ENCODE measurements around the gene NUP214.

DNA sequence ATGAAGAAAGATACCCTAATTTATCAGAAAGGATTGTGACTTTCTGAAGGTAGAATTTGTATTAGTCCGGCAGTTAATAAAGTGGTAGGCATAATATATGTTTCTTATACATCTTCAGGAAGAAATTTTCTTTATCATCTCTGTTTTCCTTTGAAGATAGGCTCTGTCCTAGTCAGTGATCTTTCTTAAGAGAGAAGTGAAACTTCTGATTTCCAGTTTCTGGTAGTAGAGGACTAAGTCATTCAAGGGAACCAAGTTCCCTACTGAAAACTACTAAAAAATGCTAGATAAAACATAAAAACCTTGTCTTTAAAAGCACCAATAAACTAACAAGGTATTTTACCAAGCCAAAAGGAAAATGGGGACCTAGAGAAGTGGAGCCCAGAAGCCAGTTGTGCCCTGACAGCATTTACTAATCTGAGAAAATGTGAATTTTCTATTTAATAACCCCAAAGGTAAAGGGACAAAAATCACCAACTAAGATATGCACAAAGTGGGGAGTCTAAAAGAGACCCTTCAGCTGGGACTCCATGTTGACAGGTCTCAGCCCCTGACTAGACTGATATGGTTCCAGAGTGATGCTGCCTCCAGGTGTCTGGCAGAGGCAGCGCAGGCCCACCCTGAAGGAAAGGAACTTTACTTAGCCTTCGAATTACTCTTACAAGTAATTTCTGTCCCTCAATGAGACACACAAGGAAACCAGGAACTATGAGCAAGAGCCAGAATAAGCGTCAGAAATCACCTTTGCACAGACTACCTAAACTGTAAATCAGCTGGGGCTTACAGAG lies 78.2 kb downstream of the NUP214 start:
- TF ChIP-seq POLR2A (IDR thresholded peaks at IDR 0.05; ENCODE audit: low read length) (no peak), GATA1 (IDR thresholded peaks at IDR 0.05; ENCODE audit: low read depth, low read length) (no peak)
